ENCODE results near the gene CDH12.
"Not testable (repeated sequence)": the region's sequence is repeated elsewhere in the genome, so short reads cannot be mapped to it uniquely, and the experiment has no call there.

CDH12 gene

GRCh38 chr5:22852807-22853660 is at the start of gene CDH12:
Gene CDH12 (minus strand): TSS chr5:22853344.
- no peak for DNase-seq (ENCODE audit: low read depth in 2 of 2)

GRCh38 chr5:22901885-22902284 is 48.7 kb upstream of the CDH12 start:
- no peak for DNase-seq (ENCODE audit: low read depth in 2 of 2)

GRCh38 chr5:22900801-22901310 is 47.7 kb upstream of the CDH12 start:
- DNase-seq (ENCODE audit: low read depth in 2 of 2): no peak

GRCh38 chr5:22899341-22899740 is 46.2 kb upstream of the CDH12 start:
- DNase-seq (ENCODE audit: low read depth in 2 of 2): no peak

GRCh38 chr5:22896152-22896551 is 43.0 kb upstream of the CDH12 start:
- DNase-seq (ENCODE audit: low read depth in 2 of 2): no peak

GRCh38 chr5:22892441-22892840 is 39.3 kb upstream of the CDH12 start:
- no peak for DNase-seq (ENCODE audit: low read depth in 2 of 2)

- no peak for DNase-seq (ENCODE audit: low read depth in 2 of 2)
Observed at GRCh38 chr5:22889720-22890119, 36.6 kb upstream of the CDH12 start.

- DNase-seq (ENCODE audit: low read depth in 2 of 2): no peak
Observed at GRCh38 chr5:22887566-22887965, 34.4 kb upstream of the CDH12 start.

GRCh38 chr5:22858911-22859310 is 5.8 kb upstream of the CDH12 start:
- DNase-seq (ENCODE audit: low read depth in 2 of 2): not testable (repeated sequence)

- DNase-seq (ENCODE audit: low read depth in 2 of 2): no peak
Observed at GRCh38 chr5:22855824-22856223, 2.7 kb upstream of the CDH12 start.

GRCh38 chr5:22850981-22851380 is 2.2 kb downstream of the CDH12 start:
- no peak for DNase-seq (ENCODE audit: low read depth in 2 of 2)

- no peak for DNase-seq (ENCODE audit: low read depth in 2 of 2)
Observed at GRCh38 chr5:22846693-22847092, 6.5 kb downstream of the CDH12 start.

- DNase-seq (ENCODE audit: low read depth in 2 of 2): no peak
Observed at GRCh38 chr5:22844636-22845035, 8.5 kb downstream of the CDH12 start.

GRCh38 chr5:22844155-22844554 is 9.0 kb downstream of the CDH12 start:
- DNase-seq (ENCODE audit: low read depth in 2 of 2): no peak

GRCh38 chr5:22842574-22842973 is 10.6 kb downstream of the CDH12 start:
- DNase-seq (ENCODE audit: low read depth in 2 of 2): no peak

- DNase-seq (ENCODE audit: low read depth in 2 of 2): no peak
Observed at GRCh38 chr5:22837803-22838202, 15.3 kb downstream of the CDH12 start.

- no peak for DNase-seq (ENCODE audit: low read depth in 2 of 2)
Observed at GRCh38 chr5:22835686-22836085, 17.5 kb downstream of the CDH12 start.

- no peak for DNase-seq (ENCODE audit: low read depth in 2 of 2)
Observed at GRCh38 chr5:22793463-22793862, 59.7 kb downstream of the CDH12 start.

GRCh38 chr5:22787807-22788206 is 65.3 kb downstream of the CDH12 start:
- no peak for DNase-seq (ENCODE audit: low read depth in 2 of 2)

GRCh38 chr5:22787398-22787797 is 65.7 kb downstream of the CDH12 start:
- no peak for DNase-seq (ENCODE audit: low read depth in 2 of 2)

- no peak for DNase-seq (ENCODE audit: low read depth in 2 of 2)
Observed at GRCh38 chr5:22780756-22781155, 72.4 kb downstream of the CDH12 start.

- DNase-seq (ENCODE audit: low read depth in 2 of 2): no peak
Observed at GRCh38 chr5:22779499-22779898, 73.6 kb downstream of the CDH12 start.

- DNase-seq (ENCODE audit: low read depth in 2 of 2): no peak
Observed at GRCh38 chr5:22776285-22776684, 76.9 kb downstream of the CDH12 start.

- DNase-seq (ENCODE audit: low read depth in 2 of 2): not testable (repeated sequence)
Observed at GRCh38 chr5:22774214-22774613, 78.9 kb downstream of the CDH12 start.

Data from fibroblast of skin of left quadriceps (primary cell).